Right atrium auricular region (tissue), 2 donors: ENCODE results near the gene RBCK1. TPM values are rescaled to one million over a fixed set of nuclear protein-coding genes. Genes with fewer than 3 reads are reported as not detected.
A peak's percentile ranks its signal among the peaks of the same experiment; 100 is the strongest.
"Not testable (repeated sequence)": the region's sequence is repeated elsewhere in the genome, so short reads cannot be mapped to it uniquely, and the experiment has no call there.

Experiments used
- DNase-seq: peaks from one replicate; pipeline ENCODE4 v3.0.0-alpha.2; 2019; ENCODE audit warnings: low spot score
- H3K27ac ChIP-seq, 2 donors: fragments of 200-600 bp; sonication (generic); 1 replicate in 1 of 2; 2 replicates in 1 of 2; pipeline ENCODE4 v1.5.1; 2016 to 2019
- H3K27me3 ChIP-seq, 2 donors: fragments of 200-600 bp; sonication (generic); one replicate each; pipeline versions ENCODE4 v1.5.1 to v1.6.0; 2017 to 2019
- H3K36me3 ChIP-seq: fragments of 200-600 bp; sonication (generic); one replicate; pipeline ENCODE4 v1.5.1; 2016
- H3K4me1 ChIP-seq, 2 donors: fragments of 200-600 bp; sonication (generic); one replicate each; pipeline versions ENCODE4 v1.5.1 to v1.6.0; 2017 to 2019
- H3K4me3 ChIP-seq, 2 donors: fragments of 200-600 bp; sonication (generic); 1 replicate in 1 of 2; 2 replicates in 1 of 2; pipeline ENCODE4 v1.5.1; 2017 to 2019; ENCODE audit warnings: mild to moderate bottlenecking in 1 of 2, moderate library complexity in 1 of 2
- H3K9me3 ChIP-seq, 2 donors: fragments of 200-600 bp; sonication (generic); one replicate each; pipeline ENCODE4 v1.5.1; 2019
- CTCF ChIP-seq, 2 donors: fragments of 200-600 bp; sonication (generic); IDR thresholded peaks; one replicate each; pipeline ENCODE4 v1.5.1; 2019; ENCODE audit warnings: antibody characterized with exemption in 2 of 2
- total RNA-seq, 2 donors: library from RNA; depleted of rRNA; stranded (reverse); fragments of >200 nt; gene quantifications; one replicate each; pipeline ENCODE4 v1.1.0, GENCODE V29; 2016

The RBCK1 gene
- total RNA-seq, 2 donors from 2014 or later: 43.6 to 48.8 TPM

GRCh38 chr20:445514-446336 is 37.6 kb downstream of the RBCK1 start:
- no peak overlapping the region for H3K4me3 ChIP-seq
- peak overlapping the region in 1 of 2 donors; percentile 20 for H3K27ac ChIP-seq
- no peak for DNase-seq
- peaks cover 0 to 26% of the 10 kb centered on the region in 2 donors for H3K4me1 ChIP-seq
- TF ChIP-seq CTCF (IDR thresholded peaks at IDR 0.05): no peak
- H3K27me3 ChIP-seq: no peaks in the 10 kb centered on the region
- H3K9me3 ChIP-seq: no peaks in the 10 kb centered on the region
- H3K36me3 ChIP-seq: peaks cover 37% of the 10 kb centered on the region

- H3K4me1 ChIP-seq, H3K27me3 ChIP-seq, H3K36me3 ChIP-seq, DNase-seq, H3K4me3 ChIP-seq, H3K27ac ChIP-seq, H3K9me3 ChIP-seq: not testable (repeated sequence)
These were observed 43.9 kb downstream of the RBCK1 start for GRCh38 chr20:452021-452420.

GRCh38 chr20:454951-455350 is 46.9 kb downstream of the RBCK1 start:
- no peak for TF ChIP-seq CTCF (IDR thresholded peaks at IDR 0.05)
- no peaks in the 10 kb centered on the region for H3K36me3 ChIP-seq
- H3K4me1 ChIP-seq: peaks cover 0 to 20% of the 10 kb centered on the region in 2 donors
- no peak overlapping the region for H3K4me3 ChIP-seq
- no peaks in the 10 kb centered on the region for H3K27me3 ChIP-seq
- H3K27ac ChIP-seq: no peak overlapping the region
- DNase-seq: no peak
- H3K9me3 ChIP-seq: no peaks in the 10 kb centered on the region

GRCh38 chr20:458776-459175 is 50.7 kb downstream of the RBCK1 start:
- Histone ChIP-seq H3K9me3 (no peaks in the 10 kb centered on the region), H3K4me1 (peaks cover 0 to 39% of the 10 kb centered on the region in 2 donors), H3K27me3 (no peaks in the 10 kb centered on the region), H3K36me3 (no peaks in the 10 kb centered on the region), H3K4me3 (no peak overlapping the region), H3K27ac (no peak overlapping the region)
- TF ChIP-seq CTCF (IDR thresholded peaks at IDR 0.05): no peak
- DNase-seq: no peak

GRCh38 chr20:460180-460579 is 52.1 kb downstream of the RBCK1 start:
- TF ChIP-seq CTCF (IDR thresholded peaks at IDR 0.05): no peak
- peaks cover 0 to 39% of the 10 kb centered on the region in 2 donors for H3K4me1 ChIP-seq
- H3K27me3 ChIP-seq: no peaks in the 10 kb centered on the region
- no peak overlapping the region for H3K4me3 ChIP-seq
- H3K9me3 ChIP-seq: no peaks in the 10 kb centered on the region
- H3K27ac ChIP-seq: peak overlapping the region in 1 of 2 donors; percentile 5
- no peaks in the 10 kb centered on the region for H3K36me3 ChIP-seq
- DNase-seq: no peak

DNA sequence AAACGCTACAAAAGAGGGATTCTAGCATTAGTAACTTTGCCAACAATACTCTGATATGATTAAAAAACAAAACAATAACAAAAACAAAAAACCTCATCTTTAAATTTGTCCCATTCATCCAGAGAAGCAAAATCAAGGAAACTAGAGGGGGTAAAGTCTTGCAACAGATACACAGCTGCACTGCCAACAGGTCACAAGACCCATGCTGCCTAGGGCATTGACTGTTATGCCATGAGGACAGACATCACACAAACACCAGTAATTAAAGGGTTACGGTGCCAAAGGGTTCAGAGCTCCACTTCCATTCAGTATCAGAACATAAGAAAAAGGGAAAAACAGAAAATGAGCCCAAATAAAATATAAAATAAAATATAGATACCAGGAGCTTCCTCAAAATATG is 52.6 kb downstream of the RBCK1 start:
- H3K27ac ChIP-seq: peak overlapping the region in 1 of 2 donors; percentile 5
- H3K4me3 ChIP-seq: no peak overlapping the region
- H3K4me1 ChIP-seq: peaks cover 0 to 39% of the 10 kb centered on the region in 2 donors

More for the DNA sequence above, 52.6 kb downstream of the RBCK1 start:
- TF ChIP-seq CTCF (IDR thresholded peaks at IDR 0.05): no peak
- H3K9me3 ChIP-seq: no peaks in the 10 kb centered on the region
- H3K36me3 ChIP-seq: no peaks in the 10 kb centered on the region
- H3K27me3 ChIP-seq: no peaks in the 10 kb centered on the region
- no peak for DNase-seq
